Astrocyte (in vitro differentiated cells and primary cell): ENCODE data around the gene PLD3. TPM values are rescaled to one million over a fixed set of nuclear protein-coding genes. Genes with fewer than 3 reads are reported as not detected.

Source experiments
- DNase-seq: peaks from one replicate; pipeline ENCODE4 v3.0.0-alpha.2; 2010; ENCODE audit warnings: low read depth
- FAIRE-seq: peaks from 2 replicates; lab custom pipeline; 2011; peaks lifted over from hg19 to GRCh38; lab: Jason Lieb, UNC
- H2AFZ ChIP-seq: 2 replicates; pipeline ENCODE4 v1.6.0; 2012; ENCODE audit warnings: low read depth, low read length, inconsistent platforms
- H3K27ac ChIP-seq: 2 replicates; pipeline ENCODE4 v1.5.1; 2011; ENCODE audit warnings: low read depth, low read length, inconsistent platforms
- H3K27me3 ChIP-seq: 2 replicates; pipeline ENCODE4 v1.6.0; 2011; ENCODE audit warnings: low read length, inconsistent platforms; ENCODE audit not compliant: insufficient read depth
- H3K36me3 ChIP-seq: 2 replicates; pipeline ENCODE4 v1.5.1; 2011; ENCODE audit warnings: low read length, inconsistent platforms; ENCODE audit not compliant: insufficient read depth
- H3K4me1 ChIP-seq: 2 replicates; pipeline ENCODE4 v1.5.1; 2011; ENCODE audit warnings: low read length, inconsistent platforms; ENCODE audit not compliant: insufficient read depth
- H3K4me2 ChIP-seq: 2 replicates; pipeline ENCODE4 v1.6.0; 2012; ENCODE audit warnings: low read length, inconsistent platforms
- H3K4me3 ChIP-seq: 2 replicates; pipeline ENCODE4 v1.5.1; 2011; ENCODE audit warnings: low read depth, mild to moderate bottlenecking, low read length, inconsistent platforms; ENCODE audit not compliant: insufficient read depth
- H3K79me2 ChIP-seq: 2 replicates; pipeline ENCODE4 v1.6.0; 2012; ENCODE audit warnings: mild to moderate bottlenecking, low read length, inconsistent platforms; ENCODE audit not compliant: insufficient read depth
- H3K9ac ChIP-seq: 2 replicates; pipeline ENCODE4 v1.6.0; 2012; ENCODE audit warnings: mild to moderate bottlenecking, low read length, inconsistent platforms
- H3K9me3 ChIP-seq: 2 replicates; pipeline ENCODE4 v1.5.1; 2012; ENCODE audit warnings: low read depth, mild to moderate bottlenecking, low read length, inconsistent platforms; ENCODE audit not compliant: insufficient read depth
- H4K20me1 ChIP-seq: 2 replicates; pipeline ENCODE4 v1.6.0; 2012; ENCODE audit warnings: low read length, inconsistent platforms; ENCODE audit not compliant: insufficient read depth
- H3K27ac Mint-ChIP-seq: one replicate; pipeline ENCODE4 v1.8.0; 2021; ENCODE audit warnings: mild to moderate bottlenecking, mixed read lengths; ENCODE audit not compliant: unreplicated experiment
- H3K27me3 Mint-ChIP-seq: one replicate; pipeline ENCODE4 v1.8.0; 2021; ENCODE audit warnings: low read depth, mixed read lengths; ENCODE audit not compliant: unreplicated experiment
- H3K36me3 Mint-ChIP-seq: one replicate; pipeline ENCODE4 v1.8.0; 2021; ENCODE audit warnings: low read depth, mixed read lengths; ENCODE audit not compliant: unreplicated experiment
- H3K4me1 Mint-ChIP-seq: one replicate; pipeline ENCODE4 v1.8.0; 2021; ENCODE audit warnings: low read depth, mixed read lengths; ENCODE audit not compliant: unreplicated experiment
- H3K4me3 Mint-ChIP-seq: one replicate; pipeline ENCODE4 v1.8.0; 2021; ENCODE audit warnings: mild to moderate bottlenecking, moderate library complexity, mixed read lengths; ENCODE audit not compliant: unreplicated experiment
- H3K9me3 Mint-ChIP-seq: one replicate; pipeline ENCODE4 v1.8.0; 2021; ENCODE audit warnings: mild to moderate bottlenecking, mixed read lengths; ENCODE audit not compliant: unreplicated experiment
- CTCF ChIP-seq: IDR thresholded peaks from 2 replicates; pipeline ENCODE4 v1.5.1; 2011; ENCODE audit warnings: low read depth, mild to moderate bottlenecking, inconsistent platforms, low read length, moderate library complexity; ENCODE audit not compliant: insufficient read depth
- EZH2 ChIP-seq: IDR thresholded peaks from 2 replicates; pipeline ENCODE4 v1.6.1; 2012; ENCODE audit warnings: mild to moderate bottlenecking, low read length, inconsistent platforms; ENCODE audit not compliant: insufficient read depth
- total RNA-seq: library from RNA; stranded (reverse); gene quantifications from 2 replicates; pipeline ENCODE4 v1.2.1, GENCODE V29; 2021

The PLD3 gene
- total RNA-seq, 1 donor from 2014 or later: 728 TPM

- H3K4me1 Mint-ChIP-seq: peaks cover 8% of the 10 kb centered on the region
- no peaks in the 10 kb centered on the region for H3K4me1 ChIP-seq
- no peaks in the 10 kb centered on the region for H3K36me3 Mint-ChIP-seq
- H3K27ac Mint-ChIP-seq: peak overlapping the region; percentile 80
- no peak overlapping the region for H3K4me2 ChIP-seq
- no peak for FAIRE-seq
- no peak overlapping the region for H3K27ac ChIP-seq
- H3K9me3 Mint-ChIP-seq: no peaks in the 10 kb centered on the region
- DNase-seq: no peak
- H3K79me2 ChIP-seq: no peaks in the 10 kb centered on the region
- no peaks in the 10 kb centered on the region for H3K27me3 ChIP-seq
- H3K4me3 Mint-ChIP-seq: peak overlapping the region; percentile 20
- H2AFZ ChIP-seq: no peak overlapping the region
- no peak overlapping the region for H3K9ac ChIP-seq
- no peak for TF ChIP-seq CTCF
- TF ChIP-seq EZH2: no peak
- H3K4me3 ChIP-seq: no peak overlapping the region
- no peaks in the 10 kb centered on the region for H3K9me3 ChIP-seq
- H3K27me3 Mint-ChIP-seq: no peaks in the 10 kb centered on the region
- no peaks in the 10 kb centered on the region for H3K36me3 ChIP-seq
- no peaks in the 10 kb centered on the region for H4K20me1 ChIP-seq
Observed at GRCh38 chr19:40302224-40303011, 46.1 kb upstream of the PLD3 start.

- H3K9me3 ChIP-seq: no peaks in the 10 kb centered on the region
- no peak overlapping the region for H3K4me3 Mint-ChIP-seq
- H3K9ac ChIP-seq: no peak overlapping the region
- H3K27me3 ChIP-seq: no peaks in the 10 kb centered on the region
- no peaks in the 10 kb centered on the region for H3K79me2 ChIP-seq
- FAIRE-seq (no peak), DNase-seq (no peak)
- no peak overlapping the region for H3K4me3 ChIP-seq
- no peak overlapping the region for H2AFZ ChIP-seq
- no peak overlapping the region for H3K27ac Mint-ChIP-seq
- H3K4me1 Mint-ChIP-seq: peaks cover 8% of the 10 kb centered on the region
- H3K4me1 ChIP-seq: no peaks in the 10 kb centered on the region
- H4K20me1 ChIP-seq: no peaks in the 10 kb centered on the region
- H3K4me2 ChIP-seq: no peak overlapping the region
- H3K36me3 Mint-ChIP-seq: no peaks in the 10 kb centered on the region
- H3K36me3 ChIP-seq: no peaks in the 10 kb centered on the region
- H3K27me3 Mint-ChIP-seq: no peaks in the 10 kb centered on the region
- no peak for TF ChIP-seq CTCF
- H3K27ac ChIP-seq: no peak overlapping the region
- H3K9me3 Mint-ChIP-seq: no peaks in the 10 kb centered on the region
Observed at GRCh38 chr19:40303765-40304164, 44.7 kb upstream of the PLD3 start.

- no peak for TF ChIP-seq CTCF
- TF ChIP-seq EZH2: no peak
- H3K27me3 ChIP-seq: no peaks in the 10 kb centered on the region
- H3K36me3 ChIP-seq: no peaks in the 10 kb centered on the region
- Mint-ChIP-seq H3K9me3 (no peaks in the 10 kb centered on the region), H3K27ac (no peak overlapping the region), H3K36me3 (no peaks in the 10 kb centered on the region), H3K4me3 (no peak overlapping the region), H3K4me1 (peaks cover 8% of the 10 kb centered on the region), H3K27me3 (no peaks in the 10 kb centered on the region)
- H3K4me1 ChIP-seq: no peaks in the 10 kb centered on the region
- H2AFZ ChIP-seq: no peak overlapping the region
- H4K20me1 ChIP-seq: no peaks in the 10 kb centered on the region
- H3K79me2 ChIP-seq: no peaks in the 10 kb centered on the region
- no peak overlapping the region for H3K4me2 ChIP-seq
- H3K4me3 ChIP-seq: no peak overlapping the region
- H3K9me3 ChIP-seq: no peaks in the 10 kb centered on the region
- no peak for FAIRE-seq
- no peak for DNase-seq
- no peak overlapping the region for H3K27ac ChIP-seq
- no peak overlapping the region for H3K9ac ChIP-seq
Observed at GRCh38 chr19:40304306-40304705, 44.2 kb upstream of the PLD3 start.
